ENCODE measurements around the gene CDC42BPA. TPM values are rescaled to one million over a fixed set of nuclear protein-coding genes. Genes with fewer than 3 reads are reported as not detected.
A peak's percentile ranks its signal among the peaks of the same experiment; 100 is the strongest.

Gene CDC42BPA
- total and polyA plus RNA-seq, 5 donors: 12.9 to 38.0 (median 36.5) TPM

GRCh38 chr1:227225715-227226346, 92.5 kb downstream of the CDC42BPA start:
- no peak overlapping the region for H3K27ac ChIP-seq (ENCODE audit: low read length)
- DNase-seq (no peak), ATAC-seq (no peak)
- H3K9me3 ChIP-seq (ENCODE audit: control insufficient read depth, low read length): no peaks in the 10 kb centered on the region
- peaks cover 2% of the 10 kb centered on the region for H3K4me1 ChIP-seq (ENCODE audit: control insufficient read depth, insufficient read depth, low read length)
- H3K27me3 ChIP-seq (ENCODE audit: control insufficient read depth, insufficient read depth): no peaks in the 10 kb centered on the region
- H3K4me3 ChIP-seq (ENCODE audit: low read length): no peak overlapping the region
- intact Hi-C loops (cut with DNase I): no loop called here
- WGBS: 62% methylated on average over 2 of the region's 2 CpGs

- ATAC-seq: no peak
- intact Hi-C loops (cut with DNase I): no loop called here
- 96% methylated on average over 1 of the region's 1 CpG for WGBS
- Histone ChIP-seq H3K4me1 (ENCODE audit: control insufficient read depth, insufficient read depth, low read length) (peaks cover 2% of the 10 kb centered on the region), H3K27ac (ENCODE audit: low read length) (no peak overlapping the region), H3K9me3 (ENCODE audit: control insufficient read depth, low read length) (no peaks in the 10 kb centered on the region), H3K4me3 (ENCODE audit: low read length) (no peak overlapping the region), H3K27me3 (ENCODE audit: control insufficient read depth, insufficient read depth) (no peaks in the 10 kb centered on the region)
- no peak for DNase-seq
Observed at GRCh38 chr1:227223171-227223806, 95.0 kb downstream of the CDC42BPA start.

- Histone ChIP-seq H3K9me3 (ENCODE audit: control insufficient read depth, low read length) (no peaks in the 10 kb centered on the region), H3K4me3 (ENCODE audit: low read length) (no peak overlapping the region), H3K27me3 (ENCODE audit: control insufficient read depth, insufficient read depth) (no peaks in the 10 kb centered on the region), H3K4me1 (ENCODE audit: control insufficient read depth, insufficient read depth, low read length) (peaks cover 2% of the 10 kb centered on the region), H3K27ac (ENCODE audit: low read length) (no peak overlapping the region)
- intact Hi-C loops (cut with DNase I): no loop called here
- DNase-seq: no peak
- WGBS: 85% methylated on average over 1 of the region's 1 CpG
- ATAC-seq: peak in 1 of 2 donors; percentile 44
Observed at GRCh38 chr1:227219715-227220292, 98.5 kb downstream of the CDC42BPA start.

- WGBS: 46% methylated on average over 6 of the region's 6 CpGs
- ATAC-seq: peak; percentile 64 to 87
- DNase-seq: peak in 2 of 3 donors; percentile 18 to 45
Observed at GRCh38 chr1:227218870-227219573, 99.3 kb downstream of the CDC42BPA start.

GRCh38 chr1:227215863-227216510, 102.3 kb downstream of the CDC42BPA start:
- Histone ChIP-seq H3K4me3 (ENCODE audit: low read length) (no peak overlapping the region), H3K27me3 (ENCODE audit: control insufficient read depth, insufficient read depth) (no peaks in the 10 kb centered on the region), H3K4me1 (ENCODE audit: control insufficient read depth, insufficient read depth, low read length) (peaks cover 2% of the 10 kb centered on the region), H3K27ac (ENCODE audit: low read length) (no peak overlapping the region), H3K9me3 (ENCODE audit: control insufficient read depth, low read length) (no peaks in the 10 kb centered on the region)
- ATAC-seq: no peak
- WGBS: 96% methylated on average over 2 of the region's 2 CpGs
- no peak for DNase-seq
- intact Hi-C loops (cut with DNase I): no loop called here

More at GRCh38 chr1:227218870-227219573, 99.3 kb downstream of the CDC42BPA start:
- intact Hi-C loops (cut with DNase I): no loop called here
- H3K4me1 ChIP-seq (ENCODE audit: control insufficient read depth, insufficient read depth, low read length): peaks cover 4% of the 10 kb centered on the region
- peak overlapping the region; percentile 53 for H3K27ac ChIP-seq (ENCODE audit: low read length)
- H3K4me3 ChIP-seq (ENCODE audit: low read length): no peak overlapping the region
- H3K27me3 ChIP-seq (ENCODE audit: control insufficient read depth, insufficient read depth): no peaks in the 10 kb centered on the region
- no peaks in the 10 kb centered on the region for H3K9me3 ChIP-seq (ENCODE audit: control insufficient read depth, low read length)

- Histone ChIP-seq H3K4me1 (ENCODE audit: control insufficient read depth, insufficient read depth, low read length) (peaks cover 2% of the 10 kb centered on the region), H3K4me3 (ENCODE audit: low read length) (no peak overlapping the region), H3K27ac (ENCODE audit: low read length) (no peak overlapping the region), H3K9me3 (ENCODE audit: control insufficient read depth, low read length) (no peaks in the 10 kb centered on the region), H3K27me3 (ENCODE audit: control insufficient read depth, insufficient read depth) (no peaks in the 10 kb centered on the region)
- intact Hi-C loops (cut with DNase I): no loop called here
- ATAC-seq: no peak
- WGBS: 79% methylated on average over 3 of the region's 3 CpGs
- no peak for DNase-seq
Observed at GRCh38 chr1:227214207-227214606, 104.1 kb downstream of the CDC42BPA start.

- H3K4me1 ChIP-seq (ENCODE audit: control insufficient read depth, insufficient read depth, low read length): peaks cover 2% of the 10 kb centered on the region
- no peaks in the 10 kb centered on the region for H3K9me3 ChIP-seq (ENCODE audit: control insufficient read depth, low read length)
- no peaks in the 10 kb centered on the region for H3K27me3 ChIP-seq (ENCODE audit: control insufficient read depth, insufficient read depth)
- intact Hi-C loops (cut with DNase I): no loop called here
- no peak for ATAC-seq
- no peak overlapping the region for H3K27ac ChIP-seq (ENCODE audit: low read length)
- no peak overlapping the region for H3K4me3 ChIP-seq (ENCODE audit: low read length)
- 80% methylated on average over 4 of the region's 4 CpGs for WGBS
- DNase-seq: no peak
Observed at GRCh38 chr1:227213426-227213825, 104.9 kb downstream of the CDC42BPA start.

GRCh38 chr1:227212164-227212563, 106.1 kb downstream of the CDC42BPA start:
- ATAC-seq (no peak), DNase-seq (no peak)
- no peak overlapping the region for H3K27ac ChIP-seq (ENCODE audit: low read length)
- intact Hi-C loops (cut with DNase I): no loop called here
- no peaks in the 10 kb centered on the region for H3K9me3 ChIP-seq (ENCODE audit: control insufficient read depth, low read length)
- 90% methylated on average over 3 of the region's 3 CpGs for WGBS
- no peaks in the 10 kb centered on the region for H3K27me3 ChIP-seq (ENCODE audit: control insufficient read depth, insufficient read depth)
- no peak overlapping the region for H3K4me3 ChIP-seq (ENCODE audit: low read length)
- H3K4me1 ChIP-seq (ENCODE audit: control insufficient read depth, insufficient read depth, low read length): peaks cover 2% of the 10 kb centered on the region

- H3K4me3 ChIP-seq (ENCODE audit: low read length): no peak overlapping the region
- peaks cover 2% of the 10 kb centered on the region for H3K4me1 ChIP-seq (ENCODE audit: control insufficient read depth, insufficient read depth, low read length)
- ATAC-seq (no peak), DNase-seq (no peak)
- H3K27ac ChIP-seq (ENCODE audit: low read length): no peak overlapping the region
- intact Hi-C loops (cut with DNase I): no loop called here
- H3K9me3 ChIP-seq (ENCODE audit: control insufficient read depth, low read length): no peaks in the 10 kb centered on the region
- H3K27me3 ChIP-seq (ENCODE audit: control insufficient read depth, insufficient read depth): no peaks in the 10 kb centered on the region
Observed at GRCh38 chr1:227210604-227211003, 107.7 kb downstream of the CDC42BPA start.

- Histone ChIP-seq H3K9me3 (ENCODE audit: control insufficient read depth, low read length) (no peaks in the 10 kb centered on the region), H3K4me3 (ENCODE audit: low read length) (no peak overlapping the region), H3K27ac (ENCODE audit: low read length) (no peak overlapping the region), H3K4me1 (ENCODE audit: control insufficient read depth, insufficient read depth, low read length) (no peaks in the 10 kb centered on the region), H3K27me3 (ENCODE audit: control insufficient read depth, insufficient read depth) (no peaks in the 10 kb centered on the region)
- ATAC-seq (no peak), DNase-seq (no peak)
- intact Hi-C loops (cut with DNase I): no loop called here
- 96% methylated on average over 2 of the region's 2 CpGs for WGBS
Observed at GRCh38 chr1:227197064-227197463, 121.2 kb downstream of the CDC42BPA start.
